HG02571 (cell line): ENCODE data around the gene CCDC74B.
"Not testable (repeated sequence)": the region's sequence is repeated elsewhere in the genome, so short reads cannot be mapped to it uniquely, and the experiment has no call there.

Source experiments
- ATAC-seq: cut with Tn5 transposase; IDR thresholded peaks from one replicate; pipeline ENCODE4 v1.9.1; 2021; ENCODE audit warnings: mild to moderate bottlenecking, moderate library complexity; ENCODE audit not compliant: unreplicated experiment

Gene CCDC74B

GRCh38 chr2:130145006-130145414, at the start of gene CCDC74B:
CCDC74B (minus strand) TSS chr2:130145112; CDS start chr2:130144996, 116 bp downstream.
- ATAC-seq: peak; percentile 94

GRCh38 chr2:130193824-130194223, 48.9 kb upstream of the CCDC74B start:
- not testable (repeated sequence) for ATAC-seq

DNA sequence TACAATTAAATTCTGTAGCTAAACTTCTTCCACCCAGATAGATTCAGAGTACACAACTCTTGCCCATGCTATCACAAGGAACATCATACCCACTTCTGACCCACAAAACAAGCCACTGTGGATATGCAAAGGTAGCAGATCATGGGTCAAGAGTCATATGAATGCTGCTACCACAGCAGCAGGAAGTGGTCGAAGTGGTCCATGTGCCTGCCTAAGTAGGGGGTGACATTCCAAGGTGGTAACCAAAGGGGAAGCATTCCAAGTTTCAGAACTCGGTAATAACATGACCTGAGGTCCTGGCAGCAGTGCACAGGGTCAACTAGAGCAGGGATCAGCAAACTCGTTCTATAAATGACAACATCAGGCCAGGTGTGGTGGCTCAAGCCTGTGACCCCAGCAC, 47.5 kb upstream of the CCDC74B start:
- ATAC-seq: not testable (repeated sequence)

DNA sequence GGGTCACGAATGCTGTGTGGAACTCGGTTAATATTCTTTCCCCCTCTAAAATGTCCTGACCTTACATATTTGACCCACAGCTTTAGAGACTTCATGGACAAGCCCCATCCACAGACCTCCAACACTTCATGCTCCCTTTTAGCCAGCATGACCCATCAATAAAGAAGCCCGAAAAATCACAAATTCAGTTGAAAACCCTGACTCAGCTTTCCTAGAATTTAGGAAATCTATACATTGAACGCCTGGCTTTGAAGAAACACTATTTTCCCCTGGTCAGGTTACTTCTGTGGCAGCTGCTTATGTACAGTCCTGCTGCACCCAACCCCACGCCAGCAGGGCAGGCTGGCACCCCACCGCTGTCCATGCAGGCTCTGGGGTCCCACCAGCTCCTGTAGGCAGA, 46.4 kb upstream of the CCDC74B start:
- not testable (repeated sequence) for ATAC-seq

GRCh38 chr2:130190237-130190636, 45.3 kb upstream of the CCDC74B start:
- ATAC-seq: no peak

DNA sequence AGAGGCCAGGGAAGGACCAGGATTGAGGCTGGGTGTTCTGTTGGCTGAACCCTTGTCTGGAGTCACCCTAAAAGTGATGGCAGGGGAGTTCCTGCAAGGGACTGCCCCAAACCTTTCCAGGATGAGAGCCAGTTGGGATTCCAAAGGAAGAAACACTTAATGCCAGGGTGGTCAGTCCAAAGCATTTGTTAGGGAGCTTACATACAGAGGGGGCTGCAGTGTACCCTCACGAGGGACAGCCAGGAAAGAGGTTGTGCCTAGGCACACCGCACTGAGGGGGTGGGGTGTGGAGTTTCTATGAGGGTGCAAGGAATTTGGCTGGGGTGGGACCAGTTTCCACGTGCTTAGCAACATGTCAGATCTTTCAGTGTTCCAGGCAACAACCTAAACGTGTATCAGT, 44.0 kb upstream of the CCDC74B start:
- not testable (repeated sequence) for ATAC-seq

GRCh38 chr2:130187859-130188792, 43.2 kb upstream of the CCDC74B start:
- ATAC-seq: not testable (repeated sequence)

GRCh38 chr2:130187268-130187667, 42.4 kb upstream of the CCDC74B start:
- ATAC-seq: no peak

DNA sequence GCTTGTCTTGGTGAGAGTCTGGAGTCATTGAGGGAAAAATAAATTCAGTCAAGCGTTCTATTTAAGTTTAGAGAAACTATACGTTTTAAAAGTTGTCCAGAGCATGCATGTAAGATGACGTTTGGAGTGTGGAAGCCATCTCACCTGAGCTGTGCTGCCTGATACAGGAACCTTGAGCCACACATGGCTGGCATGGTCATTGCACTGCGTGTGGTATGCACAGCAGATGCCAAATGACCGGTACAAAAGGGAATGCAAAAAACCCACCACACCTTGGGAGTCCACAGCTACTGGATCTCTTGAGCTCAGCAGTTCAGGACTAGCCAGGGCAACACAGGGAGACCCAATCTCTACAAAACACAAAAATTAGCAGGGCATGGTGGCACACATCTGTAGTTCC, 41.5 kb upstream of the CCDC74B start:
- no peak for ATAC-seq

- ATAC-seq: no peak
Observed at GRCh38 chr2:130185896-130186295, 41.0 kb upstream of the CCDC74B start.

DNA sequence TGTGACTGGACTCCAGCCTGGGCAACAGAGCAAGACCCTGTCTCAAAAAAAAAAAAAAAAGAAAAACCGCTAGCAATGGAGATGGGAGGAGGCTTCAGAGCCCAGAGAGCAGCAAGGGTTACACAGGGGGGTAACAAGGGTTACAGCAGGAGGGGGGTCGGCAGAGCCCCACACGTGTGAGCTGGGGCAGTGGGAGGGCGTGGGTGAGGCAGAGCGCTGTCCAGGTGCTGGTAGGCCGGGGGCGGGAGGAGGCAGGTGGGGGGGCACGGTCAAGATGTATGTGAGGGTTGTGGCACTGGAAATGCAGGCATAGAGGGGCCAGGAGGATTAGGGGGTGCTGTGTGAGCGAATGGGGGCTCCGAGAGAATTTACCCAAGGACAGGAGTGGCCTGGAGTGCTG, 40.5 kb upstream of the CCDC74B start:
- ATAC-seq: no peak

GRCh38 chr2:130183512-130184373, 38.8 kb upstream of the CCDC74B start:
- no peak for ATAC-seq

DNA sequence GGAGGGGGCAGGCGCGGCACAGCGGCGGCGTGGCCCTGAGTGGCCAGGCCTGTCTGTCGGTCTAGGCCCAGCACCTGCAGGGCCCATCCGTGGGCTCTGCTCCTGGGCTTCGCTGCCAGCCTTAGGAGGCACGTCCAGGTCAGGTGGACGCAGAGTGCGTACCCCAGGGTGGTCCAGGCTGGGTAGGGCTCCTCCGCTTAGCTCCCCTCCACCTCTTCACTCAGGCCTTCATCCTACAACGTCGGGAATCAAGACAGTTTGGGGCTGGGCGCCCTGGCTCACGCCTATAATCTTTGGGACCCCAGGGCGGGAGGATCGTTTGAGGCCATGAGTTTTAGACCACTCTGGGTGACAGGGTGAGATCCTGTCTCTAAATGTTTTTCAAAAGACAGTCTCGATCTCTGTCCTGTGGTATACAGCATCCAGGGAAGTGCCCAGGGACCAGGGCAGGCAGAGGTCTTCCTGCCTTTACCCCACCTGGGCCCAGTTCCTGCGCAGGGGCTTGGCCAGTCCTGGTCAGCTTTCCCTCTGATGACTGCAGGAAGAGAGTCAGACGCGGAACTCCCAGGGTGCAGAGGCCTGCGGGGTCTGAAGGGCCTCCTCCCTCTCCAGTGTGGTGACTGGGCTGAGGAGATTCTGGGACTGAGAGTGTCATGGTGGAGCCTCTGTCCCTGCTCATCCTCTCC, 38.1 kb upstream of the CCDC74B start:
- ATAC-seq: peak; percentile 12

- peak; percentile 83 for ATAC-seq
Observed at GRCh38 chr2:130181880-130182682, 37.2 kb upstream of the CCDC74B start, which contains the start of gene MZT2B. MZT2B (plus strand) TSS chr2:130182262; CDS start chr2:130182283, 21 bp downstream.

GRCh38 chr2:130181325-130181879, 36.5 kb upstream of the CCDC74B start, which contains the start of gene SMPD4:
SMPD4 (minus strand) TSS chr2:130181602; CDS start chr2:130176592, 5,010 bp downstream.
- ATAC-seq: peak; percentile 54

DNA sequence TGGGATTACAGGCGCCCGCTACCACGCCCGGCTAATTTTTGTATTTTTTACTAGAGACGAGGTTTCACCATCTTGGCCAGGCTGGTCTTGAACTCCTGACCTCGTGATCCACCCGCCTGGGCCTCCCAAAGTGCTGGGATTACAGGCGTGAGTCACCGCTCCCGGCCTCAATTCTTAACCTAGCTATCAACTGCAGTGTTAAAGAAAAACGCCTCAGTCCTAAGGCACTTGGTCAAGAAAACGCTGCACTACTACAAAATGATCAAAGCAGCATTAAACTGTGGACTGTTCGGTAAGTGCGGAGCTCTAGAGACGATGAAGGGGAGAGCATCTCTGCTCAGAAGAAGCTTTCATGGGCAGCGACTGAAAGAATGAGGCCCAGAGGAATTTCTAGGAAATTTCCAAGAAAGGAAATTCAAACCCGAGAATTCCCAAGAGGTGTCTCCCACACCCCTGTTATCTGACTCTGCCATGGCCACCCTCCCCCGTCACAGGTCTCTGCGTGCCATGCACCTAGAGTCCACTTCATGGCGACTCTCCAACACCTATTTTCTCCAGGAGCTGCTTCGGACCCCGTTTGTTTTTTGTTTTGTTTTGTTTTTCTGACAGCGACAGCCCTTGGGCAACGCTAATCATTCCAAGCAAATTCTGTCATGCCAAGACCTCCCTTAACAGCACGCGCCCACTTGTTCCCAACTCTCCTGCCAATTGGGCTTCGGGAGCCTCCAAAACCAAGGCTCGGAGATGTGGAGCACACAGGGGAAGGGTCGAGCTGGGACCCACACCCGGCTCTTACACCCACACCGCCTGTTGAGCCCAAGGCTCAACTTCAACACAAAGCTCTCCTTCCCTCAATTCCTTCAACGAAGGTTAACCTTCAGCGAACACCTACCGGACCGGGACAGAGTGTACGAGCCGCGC, 35.8 kb upstream of the CCDC74B start:
- not testable (repeated sequence) for ATAC-seq

- ATAC-seq: not testable (repeated sequence)
Observed at GRCh38 chr2:130174866-130175265, 30.0 kb upstream of the CCDC74B start.

DNA sequence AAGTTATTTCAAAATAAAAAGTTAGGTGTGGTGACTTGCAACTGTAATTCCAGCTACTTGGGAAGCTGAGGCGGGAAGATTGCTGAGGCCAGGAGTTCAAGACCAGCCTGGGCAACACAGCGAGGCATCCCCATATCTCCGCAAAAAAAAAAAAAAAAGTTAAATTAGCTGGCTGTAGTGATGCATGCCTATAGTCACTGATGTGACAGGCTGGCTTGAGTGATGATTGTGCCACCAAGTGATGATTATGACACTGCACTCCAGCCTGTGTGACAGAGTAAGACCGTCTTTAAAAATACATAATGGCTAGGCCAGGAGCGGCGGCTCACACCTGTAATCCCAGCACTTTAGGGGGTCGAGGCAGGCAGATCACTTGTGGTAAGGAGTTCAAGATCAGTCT, 25.0 kb upstream of the CCDC74B start:
- no peak for ATAC-seq
